Subcutaneous adipose tissue (tissue), 4 donors: Measurements from ENCODE around the gene CACNB1. TPM values are rescaled to one million over a fixed set of nuclear protein-coding genes. Genes with fewer than 3 reads are reported as not detected.

ENCODE experiments used
- total RNA-seq, 4 donors: library from RNA; depleted of rRNA; stranded (reverse); fragments of >200 nt; gene quantifications; one replicate each; pipeline ENCODE4 v1.1.0, GENCODE V29; 2016
- TF ChIP-seq, protein P1 (sequence below): fragments of 450-650 bp; IDR thresholded peaks from one replicate; pipeline ENCODE4 v1.5.1; 2016; ENCODE audit warnings: low read depth, mild to moderate bottlenecking, control low read depth, antibody characterized with exemption, moderate library complexity

Gene CACNB1
- total RNA-seq, 4 donors from 2014 or later, result 2.6 to 7.3 (median 5.8) TPM

DNA sequence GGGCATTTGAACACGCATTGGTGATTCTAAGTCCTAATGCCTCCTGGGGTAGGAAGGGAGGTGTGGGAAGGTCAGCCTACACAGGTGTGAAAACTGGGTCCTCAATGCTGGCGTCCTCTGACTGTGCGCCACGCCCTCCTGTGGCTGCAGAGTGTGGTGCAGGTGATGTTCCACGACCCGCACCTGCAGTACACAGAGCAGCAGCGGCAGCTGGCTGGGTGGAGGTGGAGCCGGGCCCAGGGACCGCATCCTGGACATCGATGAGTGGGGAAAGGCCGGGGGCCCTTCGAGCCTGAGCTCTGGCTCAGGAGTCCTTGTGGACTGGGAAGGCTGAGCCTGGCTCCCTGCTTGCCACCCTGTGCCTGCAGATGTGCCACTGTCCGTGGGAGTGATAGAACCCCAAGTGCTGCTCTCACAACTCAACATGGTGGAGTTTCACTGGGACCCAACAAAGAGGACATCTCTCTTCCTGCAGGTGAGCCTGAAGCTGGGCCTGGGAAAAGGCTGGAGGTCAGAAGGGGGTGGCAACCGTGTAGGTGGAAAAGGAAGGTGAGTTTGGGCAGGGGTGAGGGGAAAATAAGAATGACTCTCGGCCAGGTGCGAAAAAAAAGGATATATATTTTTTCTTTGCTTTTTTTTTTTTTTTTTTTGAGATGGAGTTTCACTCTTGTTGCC lies 42.3 kb upstream of the CACNB1 start:
- TF ChIP-seq, protein P1, sequence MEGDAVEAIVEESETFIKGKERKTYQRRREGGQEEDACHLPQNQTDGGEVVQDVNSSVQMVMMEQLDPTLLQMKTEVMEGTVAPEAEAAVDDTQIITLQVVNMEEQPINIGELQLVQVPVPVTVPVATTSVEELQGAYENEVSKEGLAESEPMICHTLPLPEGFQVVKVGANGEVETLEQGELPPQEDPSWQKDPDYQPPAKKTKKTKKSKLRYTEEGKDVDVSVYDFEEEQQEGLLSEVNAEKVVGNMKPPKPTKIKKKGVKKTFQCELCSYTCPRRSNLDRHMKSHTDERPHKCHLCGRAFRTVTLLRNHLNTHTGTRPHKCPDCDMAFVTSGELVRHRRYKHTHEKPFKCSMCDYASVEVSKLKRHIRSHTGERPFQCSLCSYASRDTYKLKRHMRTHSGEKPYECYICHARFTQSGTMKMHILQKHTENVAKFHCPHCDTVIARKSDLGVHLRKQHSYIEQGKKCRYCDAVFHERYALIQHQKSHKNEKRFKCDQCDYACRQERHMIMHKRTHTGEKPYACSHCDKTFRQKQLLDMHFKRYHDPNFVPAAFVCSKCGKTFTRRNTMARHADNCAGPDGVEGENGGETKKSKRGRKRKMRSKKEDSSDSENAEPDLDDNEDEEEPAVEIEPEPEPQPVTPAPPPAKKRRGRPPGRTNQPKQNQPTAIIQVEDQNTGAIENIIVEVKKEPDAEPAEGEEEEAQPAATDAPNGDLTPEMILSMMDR, result no peak

DNA sequence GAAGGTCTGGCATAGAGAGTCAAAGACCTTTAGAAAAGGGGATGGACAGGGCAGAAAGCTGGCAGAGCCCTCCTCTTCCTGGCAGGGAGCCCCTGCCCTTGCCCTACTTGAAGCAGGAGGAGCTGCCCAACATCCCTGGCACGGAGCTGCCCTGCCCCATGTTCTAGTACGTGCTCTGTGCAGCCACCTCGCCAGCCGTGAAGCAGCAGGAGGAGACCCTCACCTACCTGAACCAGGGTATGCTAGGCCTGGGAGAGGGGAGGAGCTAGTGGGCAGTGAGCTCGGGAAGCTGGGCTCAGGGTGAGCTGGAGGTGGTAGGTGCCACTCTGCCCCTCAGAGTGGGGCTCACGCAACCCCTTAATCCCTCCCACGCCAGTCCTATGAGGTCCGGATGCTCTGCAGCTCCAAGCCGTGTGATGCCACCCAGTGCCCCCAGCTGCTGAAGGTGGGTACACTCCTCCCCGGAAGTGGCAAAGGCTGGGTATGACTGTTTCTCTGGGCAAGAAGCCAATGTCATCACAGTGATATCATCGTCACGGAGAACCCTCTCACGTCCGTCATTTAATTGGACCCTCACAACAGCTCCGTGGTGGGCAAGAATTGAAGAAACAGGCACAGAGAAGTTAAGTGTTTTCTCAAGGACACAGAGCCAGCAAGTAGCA lies 41.0 kb upstream of the CACNB1 start:
- TF ChIP-seq, protein P1, result no peak

- TF ChIP-seq, protein P1, result no peak
Measured at GRCh38 chr17:39237586-39237985, 40.1 kb upstream of the CACNB1 start.

DNA sequence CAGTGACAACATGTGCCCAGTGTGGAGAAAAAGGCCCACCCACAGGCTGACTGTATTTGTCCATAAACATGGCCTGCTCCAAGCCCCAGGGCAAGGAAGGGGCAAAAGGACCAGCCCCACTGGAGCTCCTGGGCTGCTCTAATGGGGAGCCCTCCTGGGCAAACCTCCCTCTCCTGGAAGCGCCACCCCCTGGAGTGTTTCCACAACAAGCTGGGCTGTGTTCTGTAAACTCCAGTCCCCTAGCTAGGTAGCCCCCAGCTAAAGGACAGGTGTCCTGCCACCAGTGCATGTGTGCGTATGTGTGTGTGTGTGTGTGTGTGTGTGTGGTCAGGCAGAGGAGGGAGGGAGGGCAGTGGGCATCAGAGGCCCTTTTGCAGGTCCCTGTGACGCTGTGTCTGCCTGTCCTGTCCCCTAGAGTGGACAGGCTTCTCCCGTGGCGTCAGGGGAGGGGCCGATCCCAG lies 39.5 kb upstream of the CACNB1 start:
- TF ChIP-seq, protein P1, result no peak

DNA sequence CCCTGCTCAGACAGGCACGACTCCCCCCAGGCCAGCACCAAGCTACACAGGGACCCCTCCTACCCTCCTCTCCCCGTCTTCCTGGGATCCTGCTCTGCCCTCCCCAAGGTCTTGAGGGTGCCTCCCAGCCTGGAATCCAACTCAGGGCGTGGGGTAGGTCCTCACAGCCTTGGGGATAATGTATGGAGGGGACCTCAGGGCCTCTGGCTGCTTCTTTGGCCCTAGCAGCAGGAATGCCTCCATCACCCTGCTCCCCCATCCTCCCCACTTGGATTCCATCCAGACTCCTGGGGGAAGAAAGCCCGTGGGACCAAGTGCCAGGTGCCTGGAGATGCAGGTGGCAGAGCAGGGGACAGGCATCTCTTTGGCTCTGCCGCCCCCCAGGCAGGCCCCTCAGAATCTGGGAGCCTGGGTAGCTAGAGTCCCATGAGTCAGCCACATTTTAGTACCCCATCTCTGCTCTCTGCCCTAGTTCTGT lies 39.0 kb upstream of the CACNB1 start:
- TF ChIP-seq, protein P1, result no peak

- TF ChIP-seq, protein P1, result no peak
Measured at GRCh38 chr17:39235555-39236449, 38.3 kb upstream of the CACNB1 start.
